HG02970 (cell line): ENCODE results near the gene THBS3.
"Not testable (repeated sequence)": the region's sequence is repeated elsewhere in the genome, so short reads cannot be mapped to it uniquely, and the experiment has no call there.

ENCODE experiments used
- ATAC-seq: cut with Tn5 transposase; IDR thresholded peaks from one replicate; pipeline ENCODE4 v1.9.1; 2021; ENCODE audit warnings: mild to moderate bottlenecking, moderate library complexity, moderate number of reproducible peaks; ENCODE audit not compliant: unreplicated experiment, low FRiP score

Gene THBS3

GRCh38 chr1:155236451-155236850 is 28.8 kb upstream of the THBS3 start:
- ATAC-seq = no peak

- not testable (repeated sequence) for ATAC-seq
Measured at GRCh38 chr1:155235375-155235774, 27.7 kb upstream of the THBS3 start.

- ATAC-seq = not testable (repeated sequence)
Measured at GRCh38 chr1:155233502-155233901, 25.8 kb upstream of the THBS3 start.

GRCh38 chr1:155232001-155232978 is 24.6 kb upstream of the THBS3 start:
- ATAC-seq = not testable (repeated sequence)

- ATAC-seq = not testable (repeated sequence)
Measured at GRCh38 chr1:155231302-155231701, 23.6 kb upstream of the THBS3 start.

GRCh38 chr1:155228096-155228427 is 20.4 kb upstream of the THBS3 start:
- ATAC-seq = no peak

GRCh38 chr1:155227261-155228095 is 19.8 kb upstream of the THBS3 start:
- peak; percentile 97 for ATAC-seq

GRCh38 chr1:155226910-155227260 is 19.2 kb upstream of the THBS3 start:
- no peak for ATAC-seq

- ATAC-seq = no peak
Measured at GRCh38 chr1:155226188-155226909, 18.7 kb upstream of the THBS3 start.

- ATAC-seq = not testable (repeated sequence)
Measured at GRCh38 chr1:155225404-155225759, 17.7 kb upstream of the THBS3 start.

GRCh38 chr1:155223047-155223446 is 15.3 kb upstream of the THBS3 start:
- no peak for ATAC-seq

GRCh38 chr1:155220211-155220965 is 12.7 kb upstream of the THBS3 start:
- not testable (repeated sequence) for ATAC-seq

GRCh38 chr1:155219592-155220031 is 11.9 kb upstream of the THBS3 start:
- no peak for ATAC-seq

GRCh38 chr1:155218854-155219591 is 11.3 kb upstream of the THBS3 start:
- ATAC-seq = no peak

- not testable (repeated sequence) for ATAC-seq
Measured at GRCh38 chr1:155214702-155215101, 7.0 kb upstream of the THBS3 start.

- not testable (repeated sequence) for ATAC-seq
Measured at GRCh38 chr1:155212051-155212440, 4.3 kb upstream of the THBS3 start.

GRCh38 chr1:155211381-155212050 is 3.8 kb upstream of the THBS3 start:
- not testable (repeated sequence) for ATAC-seq

- no peak for ATAC-seq
Measured at GRCh38 chr1:155210314-155211104, 2.8 kb upstream of the THBS3 start.
